GM10266 (cell line): ENCODE results near the gene LARP4B.

Experiments
- DNase-seq: peaks from one replicate; pipeline ENCODE4 v3.0.0; 2012; ENCODE audit errors: extremely low spot score
- TF ChIP-seq, protein P1 (sequence below): IDR thresholded peaks from 2 replicates; pipeline ENCODE4 v1.5.1; 2012; ENCODE audit warnings: mild to moderate bottlenecking, low read depth; ENCODE audit not compliant: control insufficient read depth, insufficient read depth; ENCODE audit errors: missing control alignments

The LARP4B gene

DNA sequence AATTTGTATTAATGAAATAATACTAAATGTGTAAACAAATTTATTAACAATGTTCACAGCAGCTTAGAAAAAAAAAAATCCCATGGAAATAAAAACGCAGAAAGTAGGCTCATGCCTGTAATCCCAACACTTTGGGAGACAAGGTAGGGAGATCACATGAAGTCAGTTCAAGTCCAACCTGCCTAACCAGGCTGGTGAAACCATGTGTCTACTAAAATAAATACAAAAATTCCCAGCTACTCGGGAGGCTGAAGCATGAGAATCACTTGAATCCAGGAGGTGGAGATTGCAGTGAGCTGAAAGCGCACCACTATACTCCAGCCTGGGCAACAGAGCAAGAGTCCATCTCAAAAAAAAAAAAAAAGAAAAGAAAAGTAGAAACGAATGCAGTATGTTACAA is 36.2 kb downstream of the LARP4B start:
- TF ChIP-seq, protein P1, sequence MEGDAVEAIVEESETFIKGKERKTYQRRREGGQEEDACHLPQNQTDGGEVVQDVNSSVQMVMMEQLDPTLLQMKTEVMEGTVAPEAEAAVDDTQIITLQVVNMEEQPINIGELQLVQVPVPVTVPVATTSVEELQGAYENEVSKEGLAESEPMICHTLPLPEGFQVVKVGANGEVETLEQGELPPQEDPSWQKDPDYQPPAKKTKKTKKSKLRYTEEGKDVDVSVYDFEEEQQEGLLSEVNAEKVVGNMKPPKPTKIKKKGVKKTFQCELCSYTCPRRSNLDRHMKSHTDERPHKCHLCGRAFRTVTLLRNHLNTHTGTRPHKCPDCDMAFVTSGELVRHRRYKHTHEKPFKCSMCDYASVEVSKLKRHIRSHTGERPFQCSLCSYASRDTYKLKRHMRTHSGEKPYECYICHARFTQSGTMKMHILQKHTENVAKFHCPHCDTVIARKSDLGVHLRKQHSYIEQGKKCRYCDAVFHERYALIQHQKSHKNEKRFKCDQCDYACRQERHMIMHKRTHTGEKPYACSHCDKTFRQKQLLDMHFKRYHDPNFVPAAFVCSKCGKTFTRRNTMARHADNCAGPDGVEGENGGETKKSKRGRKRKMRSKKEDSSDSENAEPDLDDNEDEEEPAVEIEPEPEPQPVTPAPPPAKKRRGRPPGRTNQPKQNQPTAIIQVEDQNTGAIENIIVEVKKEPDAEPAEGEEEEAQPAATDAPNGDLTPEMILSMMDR = no peak
- DNase-seq = no peak

- DNase-seq = no peak
- TF ChIP-seq, protein P1 = no peak
These were observed 52.6 kb downstream of the LARP4B start for GRCh38 chr10:878895-879294.

DNA sequence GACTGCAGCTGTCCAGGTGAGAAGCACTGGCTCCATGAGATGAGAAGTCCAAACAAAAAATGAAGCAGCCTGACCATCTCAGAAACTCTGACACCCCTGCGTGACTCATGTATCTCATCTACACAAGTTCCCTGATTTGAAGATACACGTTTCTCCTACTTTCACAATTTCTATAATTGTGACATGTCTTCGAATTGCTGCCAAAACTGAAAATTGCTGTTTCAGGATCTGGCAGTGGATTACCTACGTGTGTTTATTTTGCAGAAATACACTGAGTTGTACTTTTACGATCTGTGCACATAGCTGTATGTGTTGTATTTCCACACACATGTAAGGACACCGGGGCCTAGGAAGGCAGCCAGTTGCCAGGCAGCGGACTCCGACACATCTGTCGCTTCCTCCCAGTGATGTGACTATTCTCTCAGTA is 53.2 kb downstream of the LARP4B start:
- no peak for DNase-seq
- TF ChIP-seq, protein P1 = no peak

GRCh38 chr10:876438-876837 is 55.1 kb downstream of the LARP4B start:
- DNase-seq = no peak
- TF ChIP-seq, protein P1 = no peak

DNA sequence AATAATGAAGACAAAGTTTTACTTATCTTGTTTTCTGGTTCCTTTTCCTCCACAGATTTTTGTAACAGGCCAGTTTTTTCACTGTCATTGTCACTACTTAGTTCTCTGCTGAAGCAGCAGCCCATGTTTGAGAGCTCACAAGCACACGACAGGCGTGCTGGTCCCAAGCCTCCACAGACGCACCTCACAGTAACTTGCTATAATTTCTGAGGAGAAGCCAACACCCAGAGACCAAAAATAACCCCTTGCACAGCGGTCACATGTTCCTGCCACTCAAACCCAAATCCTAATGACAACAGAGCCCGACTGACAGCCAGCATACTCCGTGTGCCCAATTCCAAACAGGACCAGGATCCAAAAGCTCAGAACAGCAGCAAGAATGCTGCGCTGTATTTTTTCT is 58.5 kb downstream of the LARP4B start:
- TF ChIP-seq, protein P1 = no peak

DNA sequence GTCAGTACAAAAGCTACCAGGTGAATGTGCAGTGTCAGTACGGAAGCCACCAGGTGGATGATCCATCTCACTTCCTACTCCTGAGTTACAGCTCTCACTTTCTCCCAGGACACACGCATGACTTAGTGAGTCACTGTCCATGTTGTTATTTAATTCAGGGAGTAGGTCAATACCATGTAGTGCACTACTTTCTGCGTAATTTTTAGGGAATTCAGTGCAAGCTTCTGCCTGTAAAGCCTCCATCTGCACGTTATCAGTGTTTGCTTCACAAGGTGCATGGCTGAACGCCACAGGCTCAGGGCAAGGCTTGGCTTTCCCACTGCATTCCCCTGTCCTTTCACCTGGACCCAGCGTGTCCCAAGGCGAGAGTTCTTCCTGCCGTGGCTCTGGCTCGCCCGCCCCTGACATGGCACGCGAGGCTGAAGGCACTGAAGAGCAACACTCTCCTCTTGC is 59.5 kb downstream of the LARP4B start:
- DNase-seq = no peak
- TF ChIP-seq, protein P1 = no peak

More for the DNA sequence above, 58.5 kb downstream of the LARP4B start:
- DNase-seq = no peak

DNA sequence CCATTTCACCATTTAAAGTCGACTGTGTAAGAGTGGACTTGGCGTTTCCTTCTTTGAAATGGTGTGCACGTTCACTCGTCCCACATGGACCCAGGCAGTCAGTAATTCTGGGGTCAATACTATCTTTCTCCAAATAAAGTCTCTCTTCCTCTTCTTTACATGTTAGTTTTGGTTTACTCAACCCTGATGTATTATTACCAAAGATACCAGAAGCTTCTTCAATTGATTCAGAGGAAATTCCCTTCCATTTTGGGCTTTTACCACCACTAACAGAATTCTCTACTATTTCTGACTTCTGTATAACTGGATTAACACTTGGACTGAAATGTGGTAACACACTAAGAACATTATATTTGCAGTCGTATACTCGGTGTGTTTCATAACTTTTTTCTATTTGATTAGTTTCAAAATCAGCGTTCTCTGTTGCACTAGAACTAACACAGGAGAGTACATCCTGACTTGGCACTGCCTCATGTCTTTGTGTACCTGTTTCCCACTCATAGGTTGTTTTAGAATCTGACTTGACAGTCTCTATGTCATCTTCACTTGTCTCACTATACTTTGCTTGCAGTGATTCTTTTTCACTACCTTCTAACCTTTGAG is 60.8 kb downstream of the LARP4B start:
- DNase-seq = no peak
- TF ChIP-seq, protein P1 = no peak
